NCI-H510A (cell line): ENCODE data around the gene KLF16.

ENCODE experiments used
- DNase-seq: peaks from one replicate; lab custom pipeline; 2025; lab: John Stamatoyannopoulos, UW

The KLF16 gene

GRCh38 chr19:1867349-1867724 lies 4.0 kb upstream of the KLF16 start:
- no peak for DNase-seq

GRCh38 chr19:1866693-1867348 lies 3.4 kb upstream of the KLF16 start:
- DNase-seq, result no peak

GRCh38 chr19:1865172-1866010 lies 2.0 kb upstream of the KLF16 start:
- DNase-seq, result no peak

GRCh38 chr19:1864480-1865171 lies 1.2 kb upstream of the KLF16 start:
- no peak for DNase-seq

GRCh38 chr19:1863638-1864479 lies 480 bp upstream of the KLF16 start:
- peak; percentile 81 for DNase-seq

GRCh38 chr19:1862424-1863327 lies 703 bp downstream of the KLF16 start:
- DNase-seq, result no peak

- no peak for DNase-seq
These were observed 1.3 kb downstream of the KLF16 start for GRCh38 chr19:1862068-1862423.

- no peak for DNase-seq
These were observed 1.8 kb downstream of the KLF16 start for GRCh38 chr19:1861599-1862031.

- DNase-seq, result no peak
These were observed 2.4 kb downstream of the KLF16 start for GRCh38 chr19:1860821-1861598.

- DNase-seq, result peak; percentile 32
These were observed 3.2 kb downstream of the KLF16 start for GRCh38 chr19:1860042-1860775.

GRCh38 chr19:1859331-1859781 lies 4.0 kb downstream of the KLF16 start:
- no peak for DNase-seq

GRCh38 chr19:1858412-1859081 lies 4.8 kb downstream of the KLF16 start:
- DNase-seq, result no peak

GRCh38 chr19:1857648-1858326 lies 5.6 kb downstream of the KLF16 start:
- no peak for DNase-seq

- no peak for DNase-seq
These were observed 6.4 kb downstream of the KLF16 start for GRCh38 chr19:1856698-1857603.

GRCh38 chr19:1856345-1856697 lies 7.1 kb downstream of the KLF16 start:
- DNase-seq, result no peak

GRCh38 chr19:1855828-1856255 lies 7.5 kb downstream of the KLF16 start:
- no peak for DNase-seq
